ENCODE data around the gene RYR2.

Gene RYR2

GRCh38 chr1:237868817-237869600 lies 827.0 kb downstream of the RYR2 start:
- Histone ChIP-seq H3K9ac (ENCODE audit: low read length) (no peak overlapping the region), H2AFZ (ENCODE audit: insufficient read depth, low read length, poor library complexity) (no peak overlapping the region), H3K79me2 (ENCODE audit: control insufficient read depth, insufficient read depth, low read length, poor library complexity) (no peaks in the 10 kb centered on the region), H3K18ac (ENCODE audit: low read length) (no peak overlapping the region), H3K27ac (ENCODE audit: low read depth, low read length) (no peak overlapping the region), H3K79me1 (ENCODE audit: low read length) (no peaks in the 10 kb centered on the region), H3K36me3 (ENCODE audit: control insufficient read depth in 1 of 2, insufficient read depth in 2 of 2, low read length in 2 of 2) (no peaks in the 10 kb centered on the region), H3K4me3 (ENCODE audit: low read depth, low read length) (no peak overlapping the region), H2BK120ac (ENCODE audit: insufficient read depth, low read length, poor library complexity) (no peak overlapping the region), H3K27me3 (ENCODE audit: insufficient read depth, low read length) (no peaks in the 10 kb centered on the region), H4K8ac (ENCODE audit: low read depth, low read length) (no peak overlapping the region), H2BK5ac (ENCODE audit: low read depth, low read length, poor library complexity) (no peak overlapping the region), H3K23ac (ENCODE audit: low read length) (no peak overlapping the region), H2AK5ac (ENCODE audit: low read length) (no peak overlapping the region), H3K14ac (ENCODE audit: low read length) (no peak overlapping the region), H3K4me2 (ENCODE audit: low read length) (no peak overlapping the region), H4K12ac (ENCODE audit: low read depth, low read length) (no peak overlapping the region), H3K9me3 (ENCODE audit: insufficient read depth, low read depth, low read length) (no peaks in the 10 kb centered on the region), H3K4ac (ENCODE audit: low read depth, low read length) (no peak overlapping the region), H2BK12ac (ENCODE audit: low read length) (no peak overlapping the region), H4K91ac (ENCODE audit: low read depth, low read length) (no peak overlapping the region), H3K4me1 (ENCODE audit: control insufficient read depth in 1 of 2, insufficient read depth in 2 of 2, low read length in 2 of 2) (peaks cover 0 to 9% of the 10 kb centered on the region in 2 experiments)
- no CpG with 5 or more reads among the region's 4 CpGs for WGBS (ENCODE audit: extremely low coverage, insufficient coverage, insufficient read length)
- DNase-seq, result no peak

GRCh38 chr1:237873487-237874211 lies 831.7 kb downstream of the RYR2 start:
- no peak overlapping the region for H3K18ac ChIP-seq (ENCODE audit: low read length)
- H3K4me2 ChIP-seq (ENCODE audit: low read length), result no peak overlapping the region
- no peaks in the 10 kb centered on the region for H3K79me1 ChIP-seq (ENCODE audit: low read length)
- H2AFZ ChIP-seq (ENCODE audit: insufficient read depth, low read length, poor library complexity), result no peak overlapping the region
- no peak overlapping the region for H3K9ac ChIP-seq (ENCODE audit: low read length)
- H3K14ac ChIP-seq (ENCODE audit: low read length), result no peak overlapping the region
- H4K12ac ChIP-seq (ENCODE audit: low read depth, low read length), result no peak overlapping the region
- no peak overlapping the region for H4K91ac ChIP-seq (ENCODE audit: low read depth, low read length)
- H3K27ac ChIP-seq (ENCODE audit: low read depth, low read length), result no peak overlapping the region
- H3K36me3 ChIP-seq (ENCODE audit: control insufficient read depth in 1 of 2, insufficient read depth in 2 of 2, low read length in 2 of 2), result no peaks in the 10 kb centered on the region
- DNase-seq, result peak; percentile 74 to 85
- no peaks in the 10 kb centered on the region for H3K79me2 ChIP-seq (ENCODE audit: control insufficient read depth, insufficient read depth, low read length, poor library complexity)
- no peak overlapping the region for H3K23ac ChIP-seq (ENCODE audit: low read length)
- H2BK12ac ChIP-seq (ENCODE audit: low read length), result no peak overlapping the region
- no peaks in the 10 kb centered on the region for H3K9me3 ChIP-seq (ENCODE audit: insufficient read depth, low read depth, low read length)
- H3K4me3 ChIP-seq (ENCODE audit: low read depth, low read length), result no peak overlapping the region
- H3K4ac ChIP-seq (ENCODE audit: low read depth, low read length), result no peak overlapping the region
- no peak overlapping the region for H4K8ac ChIP-seq (ENCODE audit: low read depth, low read length)
- no peak overlapping the region for H2BK5ac ChIP-seq (ENCODE audit: low read depth, low read length, poor library complexity)
- no CpG with 5 or more reads among the region's 4 CpGs for WGBS (ENCODE audit: extremely low coverage, insufficient coverage, insufficient read length)
- no peaks in the 10 kb centered on the region for H3K27me3 ChIP-seq (ENCODE audit: insufficient read depth, low read length)
- peaks cover 0 to 9% of the 10 kb centered on the region in 2 experiments for H3K4me1 ChIP-seq (ENCODE audit: control insufficient read depth in 1 of 2, insufficient read depth in 2 of 2, low read length in 2 of 2)
- H2BK120ac ChIP-seq (ENCODE audit: insufficient read depth, low read length, poor library complexity), result no peak overlapping the region
- no peak overlapping the region for H2AK5ac ChIP-seq (ENCODE audit: low read length)

GRCh38 chr1:237875291-237875690 lies 833.3 kb downstream of the RYR2 start:
- Histone ChIP-seq H3K27ac (ENCODE audit: low read depth, low read length) (no peak overlapping the region), H3K4me1 (ENCODE audit: control insufficient read depth in 1 of 2, insufficient read depth in 2 of 2, low read length in 2 of 2) (peaks cover 0 to 6% of the 10 kb centered on the region in 2 experiments), H3K4me2 (ENCODE audit: low read length) (no peak overlapping the region)

GRCh38 chr1:237877631-237878030 lies 835.6 kb downstream of the RYR2 start:
- Histone ChIP-seq H3K18ac (ENCODE audit: low read length) (no peak overlapping the region), H4K91ac (ENCODE audit: low read depth, low read length) (no peak overlapping the region)

More at GRCh38 chr1:237875291-237875690, 833.3 kb downstream of the RYR2 start:
- Histone ChIP-seq H3K23ac (ENCODE audit: low read length) (no peak overlapping the region), H3K9me3 (ENCODE audit: insufficient read depth, low read depth, low read length) (no peaks in the 10 kb centered on the region), H3K14ac (ENCODE audit: low read length) (no peak overlapping the region), H3K36me3 (ENCODE audit: control insufficient read depth in 1 of 2, insufficient read depth in 2 of 2, low read length in 2 of 2) (no peaks in the 10 kb centered on the region), H3K79me2 (ENCODE audit: control insufficient read depth, insufficient read depth, low read length, poor library complexity) (no peaks in the 10 kb centered on the region), H2BK120ac (ENCODE audit: insufficient read depth, low read length, poor library complexity) (no peak overlapping the region), H3K4ac (ENCODE audit: low read depth, low read length) (no peak overlapping the region), H3K79me1 (ENCODE audit: low read length) (no peaks in the 10 kb centered on the region), H2BK12ac (ENCODE audit: low read length) (no peak overlapping the region), H3K27me3 (ENCODE audit: insufficient read depth, low read length) (no peaks in the 10 kb centered on the region), H2AFZ (ENCODE audit: insufficient read depth, low read length, poor library complexity) (no peak overlapping the region), H2BK5ac (ENCODE audit: low read depth, low read length, poor library complexity) (no peak overlapping the region), H4K12ac (ENCODE audit: low read depth, low read length) (no peak overlapping the region), H3K4me3 (ENCODE audit: low read depth, low read length) (no peak overlapping the region), H2AK5ac (ENCODE audit: low read length) (no peak overlapping the region), H4K8ac (ENCODE audit: low read depth, low read length) (no peak overlapping the region), H4K91ac (ENCODE audit: low read depth, low read length) (no peak overlapping the region), H3K9ac (ENCODE audit: low read length) (no peak overlapping the region), H3K18ac (ENCODE audit: low read length) (no peak overlapping the region)
- WGBS (ENCODE audit: extremely low coverage, insufficient coverage, insufficient read length), result no CpG with 5 or more reads among the region's 8 CpGs
- peak in 1 of 2 donors; percentile 38 for DNase-seq

More at GRCh38 chr1:237877631-237878030, 835.6 kb downstream of the RYR2 start:
- no peak overlapping the region for H4K8ac ChIP-seq (ENCODE audit: low read depth, low read length)
- H2BK5ac ChIP-seq (ENCODE audit: low read depth, low read length, poor library complexity), result no peak overlapping the region
- no peak overlapping the region for H3K27ac ChIP-seq (ENCODE audit: low read depth, low read length)
- H3K23ac ChIP-seq (ENCODE audit: low read length), result no peak overlapping the region
- no peak overlapping the region for H3K9ac ChIP-seq (ENCODE audit: low read length)
- H4K12ac ChIP-seq (ENCODE audit: low read depth, low read length), result no peak overlapping the region
- no peaks in the 10 kb centered on the region for H3K79me2 ChIP-seq (ENCODE audit: control insufficient read depth, insufficient read depth, low read length, poor library complexity)
- peaks cover 0 to 6% of the 10 kb centered on the region in 2 experiments for H3K4me1 ChIP-seq (ENCODE audit: control insufficient read depth in 1 of 2, insufficient read depth in 2 of 2, low read length in 2 of 2)
- H3K9me3 ChIP-seq (ENCODE audit: insufficient read depth, low read depth, low read length), result no peaks in the 10 kb centered on the region
- H2BK120ac ChIP-seq (ENCODE audit: insufficient read depth, low read length, poor library complexity), result no peak overlapping the region
- no peaks in the 10 kb centered on the region for H3K36me3 ChIP-seq (ENCODE audit: control insufficient read depth in 1 of 2, insufficient read depth in 2 of 2, low read length in 2 of 2)
- H2AK5ac ChIP-seq (ENCODE audit: low read length), result no peak overlapping the region
- no peaks in the 10 kb centered on the region for H3K79me1 ChIP-seq (ENCODE audit: low read length)
- no CpG with 5 or more reads among the region's 4 CpGs for WGBS (ENCODE audit: extremely low coverage, insufficient coverage, insufficient read length)
- H3K14ac ChIP-seq (ENCODE audit: low read length), result no peak overlapping the region
- no peaks in the 10 kb centered on the region for H3K27me3 ChIP-seq (ENCODE audit: insufficient read depth, low read length)
- H3K4me2 ChIP-seq (ENCODE audit: low read length), result no peak overlapping the region
- DNase-seq, result no peak
- H3K4me3 ChIP-seq (ENCODE audit: low read depth, low read length), result no peak overlapping the region
- H3K4ac ChIP-seq (ENCODE audit: low read depth, low read length), result no peak overlapping the region
- no peak overlapping the region for H2AFZ ChIP-seq (ENCODE audit: insufficient read depth, low read length, poor library complexity)
- H2BK12ac ChIP-seq (ENCODE audit: low read length), result no peak overlapping the region
